Astrocyte (in vitro differentiated cells and primary cell): ENCODE measurements around the gene RGS16. TPM values are rescaled to one million over a fixed set of nuclear protein-coding genes. Genes with fewer than 3 reads are reported as not detected.

Experiments
- DNase-seq: peaks from one replicate; pipeline ENCODE4 v3.0.0-alpha.2; 2010; ENCODE audit warnings: low read depth
- FAIRE-seq: peaks from 2 replicates; lab custom pipeline; 2011; peaks lifted over from hg19 to GRCh38; lab: Jason Lieb, UNC
- H2AFZ ChIP-seq: 2 replicates; pipeline ENCODE4 v1.6.0; 2012; ENCODE audit warnings: low read depth, low read length, inconsistent platforms
- H3K27ac ChIP-seq: 2 replicates; pipeline ENCODE4 v1.5.1; 2011; ENCODE audit warnings: low read depth, low read length, inconsistent platforms
- H3K27me3 ChIP-seq: 2 replicates; pipeline ENCODE4 v1.6.0; 2011; ENCODE audit warnings: low read length, inconsistent platforms; ENCODE audit not compliant: insufficient read depth
- H3K36me3 ChIP-seq: 2 replicates; pipeline ENCODE4 v1.5.1; 2011; ENCODE audit warnings: low read length, inconsistent platforms; ENCODE audit not compliant: insufficient read depth
- H3K4me1 ChIP-seq: 2 replicates; pipeline ENCODE4 v1.5.1; 2011; ENCODE audit warnings: low read length, inconsistent platforms; ENCODE audit not compliant: insufficient read depth
- H3K4me2 ChIP-seq: 2 replicates; pipeline ENCODE4 v1.6.0; 2012; ENCODE audit warnings: low read length, inconsistent platforms
- H3K4me3 ChIP-seq: 2 replicates; pipeline ENCODE4 v1.5.1; 2011; ENCODE audit warnings: low read depth, mild to moderate bottlenecking, low read length, inconsistent platforms; ENCODE audit not compliant: insufficient read depth
- H3K79me2 ChIP-seq: 2 replicates; pipeline ENCODE4 v1.6.0; 2012; ENCODE audit warnings: mild to moderate bottlenecking, low read length, inconsistent platforms; ENCODE audit not compliant: insufficient read depth
- H3K9ac ChIP-seq: 2 replicates; pipeline ENCODE4 v1.6.0; 2012; ENCODE audit warnings: mild to moderate bottlenecking, low read length, inconsistent platforms
- H3K9me3 ChIP-seq: 2 replicates; pipeline ENCODE4 v1.5.1; 2012; ENCODE audit warnings: low read depth, mild to moderate bottlenecking, low read length, inconsistent platforms; ENCODE audit not compliant: insufficient read depth
- H4K20me1 ChIP-seq: 2 replicates; pipeline ENCODE4 v1.6.0; 2012; ENCODE audit warnings: low read length, inconsistent platforms; ENCODE audit not compliant: insufficient read depth
- H3K27ac Mint-ChIP-seq: one replicate; pipeline ENCODE4 v1.8.0; 2021; ENCODE audit warnings: mild to moderate bottlenecking, mixed read lengths; ENCODE audit not compliant: unreplicated experiment
- H3K27me3 Mint-ChIP-seq: one replicate; pipeline ENCODE4 v1.8.0; 2021; ENCODE audit warnings: low read depth, mixed read lengths; ENCODE audit not compliant: unreplicated experiment
- H3K36me3 Mint-ChIP-seq: one replicate; pipeline ENCODE4 v1.8.0; 2021; ENCODE audit warnings: low read depth, mixed read lengths; ENCODE audit not compliant: unreplicated experiment
- H3K4me1 Mint-ChIP-seq: one replicate; pipeline ENCODE4 v1.8.0; 2021; ENCODE audit warnings: low read depth, mixed read lengths; ENCODE audit not compliant: unreplicated experiment
- H3K4me3 Mint-ChIP-seq: one replicate; pipeline ENCODE4 v1.8.0; 2021; ENCODE audit warnings: mild to moderate bottlenecking, moderate library complexity, mixed read lengths; ENCODE audit not compliant: unreplicated experiment
- H3K9me3 Mint-ChIP-seq: one replicate; pipeline ENCODE4 v1.8.0; 2021; ENCODE audit warnings: mild to moderate bottlenecking, mixed read lengths; ENCODE audit not compliant: unreplicated experiment
- EZH2 ChIP-seq: IDR thresholded peaks from 2 replicates; pipeline ENCODE4 v1.6.1; 2012; ENCODE audit warnings: mild to moderate bottlenecking, low read length, inconsistent platforms; ENCODE audit not compliant: insufficient read depth
- total RNA-seq: library from RNA; stranded (reverse); gene quantifications from 2 replicates; pipeline ENCODE4 v1.2.1, GENCODE V29; 2021
- TF ChIP-seq, protein P1 (sequence below): IDR thresholded peaks from 2 replicates; pipeline ENCODE4 v1.5.1; 2011; ENCODE audit warnings: low read depth, mild to moderate bottlenecking, inconsistent platforms, low read length, moderate library complexity; ENCODE audit not compliant: insufficient read depth

Gene RGS16
- total RNA-seq, 1 donor from 2014 or later = 4.3 TPM

DNA sequence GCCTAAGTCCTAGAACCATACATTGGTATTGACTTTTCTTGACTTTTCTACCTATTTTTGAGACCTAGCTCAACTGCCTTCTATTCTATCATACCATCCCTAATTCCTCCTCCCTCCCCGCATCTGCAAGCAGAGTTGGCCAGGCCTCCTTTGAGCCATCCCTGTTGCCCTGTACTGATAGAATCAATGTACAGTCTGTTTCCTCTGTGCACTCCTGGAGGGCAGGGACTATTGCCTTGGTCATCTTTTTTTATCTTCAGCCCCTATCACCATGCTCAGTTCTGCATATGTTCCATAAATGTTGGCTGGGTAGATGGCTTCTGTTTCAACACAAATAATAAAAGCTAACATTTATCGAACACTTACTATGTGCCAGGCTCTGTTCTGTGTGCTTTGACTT lies 4.0 kb upstream of the RGS16 start:
- H3K27ac ChIP-seq = no peak overlapping the region
- peaks cover 15% of the 10 kb centered on the region for H3K4me1 Mint-ChIP-seq
- H3K27me3 Mint-ChIP-seq = peaks cover 12% of the 10 kb centered on the region

DNA sequence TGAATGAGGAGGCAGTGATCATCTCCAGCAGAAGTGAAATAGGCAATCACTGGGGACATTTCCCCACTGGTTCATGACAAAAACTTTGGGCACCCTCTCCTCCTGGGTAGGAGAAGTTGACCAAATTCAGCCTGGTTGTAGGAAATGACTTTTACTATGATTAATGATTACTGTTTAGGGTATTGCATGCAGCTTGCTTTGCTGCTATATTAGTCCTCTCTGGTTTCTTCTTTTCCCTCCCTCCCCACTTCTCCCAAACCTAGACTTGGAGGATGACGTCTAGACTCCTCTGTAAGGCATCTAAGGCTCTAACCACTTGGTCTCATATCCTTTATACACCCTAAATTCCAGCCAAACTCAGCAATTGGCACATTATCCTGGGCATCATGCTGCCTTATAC lies 3.4 kb upstream of the RGS16 start:
- Histone ChIP-seq H4K20me1 (no peaks in the 10 kb centered on the region), H3K9ac (no peak overlapping the region), H3K36me3 (no peaks in the 10 kb centered on the region), H3K9me3 (no peaks in the 10 kb centered on the region), H3K79me2 (no peaks in the 10 kb centered on the region), H3K4me1 (peaks cover 10% of the 10 kb centered on the region), H3K27ac (no peak overlapping the region), H3K27me3 (peaks cover 8% of the 10 kb centered on the region), H2AFZ (no peak overlapping the region), H3K4me3 (no peak overlapping the region), H3K4me2 (no peak overlapping the region)
- Mint-ChIP-seq H3K4me1 (peaks cover 14% of the 10 kb centered on the region), H3K27ac (no peak overlapping the region), H3K4me3 (no peak overlapping the region), H3K27me3 (peaks cover 12% of the 10 kb centered on the region), H3K9me3 (no peaks in the 10 kb centered on the region), H3K36me3 (peaks cover 2% of the 10 kb centered on the region)
- FAIRE-seq (no peak), DNase-seq (no peak)
- TF ChIP-seq, protein P1, sequence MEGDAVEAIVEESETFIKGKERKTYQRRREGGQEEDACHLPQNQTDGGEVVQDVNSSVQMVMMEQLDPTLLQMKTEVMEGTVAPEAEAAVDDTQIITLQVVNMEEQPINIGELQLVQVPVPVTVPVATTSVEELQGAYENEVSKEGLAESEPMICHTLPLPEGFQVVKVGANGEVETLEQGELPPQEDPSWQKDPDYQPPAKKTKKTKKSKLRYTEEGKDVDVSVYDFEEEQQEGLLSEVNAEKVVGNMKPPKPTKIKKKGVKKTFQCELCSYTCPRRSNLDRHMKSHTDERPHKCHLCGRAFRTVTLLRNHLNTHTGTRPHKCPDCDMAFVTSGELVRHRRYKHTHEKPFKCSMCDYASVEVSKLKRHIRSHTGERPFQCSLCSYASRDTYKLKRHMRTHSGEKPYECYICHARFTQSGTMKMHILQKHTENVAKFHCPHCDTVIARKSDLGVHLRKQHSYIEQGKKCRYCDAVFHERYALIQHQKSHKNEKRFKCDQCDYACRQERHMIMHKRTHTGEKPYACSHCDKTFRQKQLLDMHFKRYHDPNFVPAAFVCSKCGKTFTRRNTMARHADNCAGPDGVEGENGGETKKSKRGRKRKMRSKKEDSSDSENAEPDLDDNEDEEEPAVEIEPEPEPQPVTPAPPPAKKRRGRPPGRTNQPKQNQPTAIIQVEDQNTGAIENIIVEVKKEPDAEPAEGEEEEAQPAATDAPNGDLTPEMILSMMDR = no peak
- TF ChIP-seq EZH2 = no peak

More for the DNA sequence above, 4.0 kb upstream of the RGS16 start:
- no peak overlapping the region for H3K9ac ChIP-seq
- peak overlapping the region; percentile 29 for H3K27ac Mint-ChIP-seq
- H3K4me2 ChIP-seq = no peak overlapping the region
- H4K20me1 ChIP-seq = no peaks in the 10 kb centered on the region
- H3K36me3 ChIP-seq = no peaks in the 10 kb centered on the region
- no peak overlapping the region for H3K4me3 ChIP-seq
- DNase-seq (no peak), FAIRE-seq (no peak)
- no peak overlapping the region for H2AFZ ChIP-seq
- H3K27me3 ChIP-seq = peaks cover 6% of the 10 kb centered on the region
- H3K79me2 ChIP-seq = no peaks in the 10 kb centered on the region
- no peak overlapping the region for H3K4me3 Mint-ChIP-seq
- TF ChIP-seq, protein P1 = no peak
- TF ChIP-seq EZH2 = no peak
- H3K36me3 Mint-ChIP-seq = no peaks in the 10 kb centered on the region
- no peaks in the 10 kb centered on the region for H3K9me3 ChIP-seq
- peaks cover 10% of the 10 kb centered on the region for H3K4me1 ChIP-seq
- H3K9me3 Mint-ChIP-seq = no peaks in the 10 kb centered on the region

DNA sequence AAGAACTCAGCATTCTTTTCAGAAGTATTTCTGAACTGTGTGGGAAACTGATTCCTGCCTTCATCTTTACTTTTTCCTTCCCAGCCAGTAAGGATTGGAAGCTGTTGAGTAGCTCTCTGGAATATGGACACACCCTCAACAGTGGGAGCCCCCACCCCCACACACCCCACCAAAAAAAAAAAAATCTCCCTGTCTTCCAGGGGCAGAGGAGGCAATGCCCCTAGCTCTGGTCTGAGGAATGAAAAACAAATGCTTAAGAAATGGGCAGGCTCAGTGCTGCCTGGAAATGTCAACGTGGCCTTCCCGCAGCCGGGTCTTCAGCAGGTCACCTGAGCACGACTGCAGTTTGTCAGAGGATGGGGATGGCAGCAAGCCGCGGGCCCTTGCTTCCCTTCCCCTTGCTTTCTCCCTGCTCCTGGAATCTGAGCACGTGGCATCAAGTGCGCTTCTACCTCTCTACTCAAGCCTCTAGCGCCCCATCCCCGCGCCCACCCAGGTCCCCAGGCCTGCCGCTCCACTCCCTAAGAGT lies 479 bp downstream of the RGS16 start:
- Histone ChIP-seq H3K4me3 (peak overlapping the region; percentile 20), H3K9me3 (no peaks in the 10 kb centered on the region), H3K36me3 (no peaks in the 10 kb centered on the region), H4K20me1 (peaks cover 4% of the 10 kb centered on the region), H3K27me3 (peaks cover 8% of the 10 kb centered on the region), H3K27ac (no peak overlapping the region), H2AFZ (peak overlapping the region; percentile 67), H3K4me2 (peak overlapping the region; percentile 86), H3K4me1 (peaks cover 10% of the 10 kb centered on the region), H3K79me2 (no peaks in the 10 kb centered on the region), H3K9ac (peak overlapping the region; percentile 33)
- DNase-seq (no peak), FAIRE-seq (no peak)
- TF ChIP-seq, protein P1 = no peak
- no peak for TF ChIP-seq EZH2
- Mint-ChIP-seq H3K4me1 (peaks cover 6% of the 10 kb centered on the region), H3K36me3 (peaks cover 5% of the 10 kb centered on the region), H3K27me3 (peaks cover 12% of the 10 kb centered on the region), H3K4me3 (peak overlapping the region; percentile 82), H3K27ac (no peak overlapping the region), H3K9me3 (no peaks in the 10 kb centered on the region)
